Neural cell (in vitro differentiated cells): ENCODE measurements around the gene ENO4. TPM values are rescaled to one million over a fixed set of nuclear protein-coding genes. Genes with fewer than 3 reads are reported as not detected.

ENCODE experiments used
- H2AFZ ChIP-seq: fragments of 200-600, 300-800 bp; sonication (generic), shearing (Covaris generic); 2 replicates; pipeline ENCODE4 v1.6.0; 2014; ENCODE audit warnings: low read depth, mild to moderate bottlenecking, antibody characterized with exemption, low read length, moderate library complexity
- H3F3A ChIP-seq: fragments of 200-600 bp; shearing (Covaris generic); 2 replicates; pipeline ENCODE4 v1.6.1; 2016; ENCODE audit warnings: mild to moderate bottlenecking, moderate library complexity, mixed read lengths, antibody characterized with exemption, low read length; ENCODE audit not compliant: insufficient read depth, poor library complexity, severe bottlenecking
- H3K27ac ChIP-seq: fragments of 200-600, 300-800 bp; sonication (generic), shearing (Covaris generic); 2 replicates; pipeline ENCODE4 v1.5.1; 2014; ENCODE audit warnings: mild to moderate bottlenecking, low read length, moderate library complexity
- H3K27me3 ChIP-seq: fragments of 300-800, 200-600 bp; sonication (generic), shearing (Covaris generic); 2 replicates; pipeline ENCODE4 v1.6.0; 2014; ENCODE audit warnings: mild to moderate bottlenecking, low read depth, low read length, moderate library complexity; ENCODE audit not compliant: insufficient read depth
- H3K36me3 ChIP-seq: fragments of 300-800, 200-600 bp; sonication (generic), shearing (Covaris generic); 2 replicates; pipeline ENCODE4 v1.5.1; 2014; ENCODE audit warnings: mild to moderate bottlenecking, antibody characterized with exemption, low read length, moderate library complexity; ENCODE audit not compliant: insufficient read depth
- H3K4me2 ChIP-seq: fragments of 300-800, 200-600 bp; sonication (generic), shearing (Covaris generic); 2 replicates; pipeline ENCODE4 v1.6.0; 2014; ENCODE audit warnings: mild to moderate bottlenecking, low read length
- H3K4me3 ChIP-seq: fragments of 300-800, 200-600 bp; sonication (generic), shearing (Covaris generic); 2 replicates; pipeline ENCODE4 v1.5.1; 2014; ENCODE audit warnings: mild to moderate bottlenecking, low read length, moderate library complexity
- H3K79me2 ChIP-seq: fragments of 200-600 bp; shearing (Covaris generic); replicated peaks from 2 replicates; pipeline ENCODE4 v1.6.0; 2014; ENCODE audit warnings: mild to moderate bottlenecking, low read length, moderate library complexity; ENCODE audit not compliant: insufficient read depth
- H3K9ac ChIP-seq: fragments of 300-800, 200-600 bp; sonication (generic), shearing (Covaris generic); 2 replicates; pipeline ENCODE4 v1.6.1; 2016; ENCODE audit warnings: mild to moderate bottlenecking, low read length, mixed read lengths
- H3K9me2 ChIP-seq: fragments of 200-600 bp; shearing (Covaris generic); 2 replicates; pipeline ENCODE4 v1.6.1; 2016; ENCODE audit warnings: mild to moderate bottlenecking, low read length, mixed read lengths; ENCODE audit not compliant: insufficient read depth
- H3K9me3 ChIP-seq: fragments of 200-600, 300-800 bp; sonication (generic), shearing (Covaris generic); 2 replicates; pipeline ENCODE4 v1.6.1; 2016; ENCODE audit warnings: mild to moderate bottlenecking, mixed run types, low read length, moderate library complexity, mixed read lengths
- H4K20me1 ChIP-seq: fragments of 200-600 bp; shearing (Covaris generic); 2 replicates; pipeline ENCODE4 v1.6.1; 2016; ENCODE audit warnings: mild to moderate bottlenecking, mixed run types; ENCODE audit not compliant: insufficient read depth
- EP300 ChIP-seq: fragments of 450-650 bp; conservative IDR thresholded peaks from 2 replicates; pipeline ENCODE4 v1.6.1; 2014; ENCODE audit warnings: antibody characterized with exemption, mild to moderate bottlenecking, moderate library complexity; ENCODE audit not compliant: poor library complexity, severe bottlenecking
- EZH2 ChIP-seq: fragments of 200-600, 300-800 bp; shearing (Covaris generic), sonication (generic); IDR thresholded peaks from 2 replicates; pipeline ENCODE4 v1.6.1; 2014; ENCODE audit warnings: antibody characterized with exemption, low read length, borderline replicate concordance, mild to moderate bottlenecking; ENCODE audit not compliant: insufficient read depth, poor library complexity, severe bottlenecking
- MXI1 ChIP-seq: fragments of 450-650 bp; conservative IDR thresholded peaks from 2 replicates; pipeline ENCODE4 v1.6.1; 2014; ENCODE audit warnings: antibody characterized with exemption, mild to moderate bottlenecking; ENCODE audit not compliant: poor library complexity, severe bottlenecking
- POLR2AphosphoS5 ChIP-seq: IDR thresholded peaks from 2 replicates; pipeline ENCODE4 v1.6.1; 2012
- RAD21 ChIP-seq: fragments of 450-650 bp; conservative IDR thresholded peaks from 2 replicates; pipeline ENCODE4 v1.6.1; 2014; ENCODE audit warnings: antibody characterized with exemption, mild to moderate bottlenecking, moderate library complexity
- SMC3 ChIP-seq: fragments of 450-650 bp; conservative IDR thresholded peaks from 2 replicates; pipeline ENCODE4 v1.6.1; 2014; ENCODE audit warnings: antibody characterized with exemption, mild to moderate bottlenecking, moderate library complexity; ENCODE audit not compliant: poor library complexity
- TAF1 ChIP-seq: IDR thresholded peaks from 2 replicates; pipeline ENCODE4 v1.6.1; 2012; ENCODE audit warnings: low read depth
- polyA plus RNA-seq: library from polyadenylated mRNA; depleted of rRNA; stranded (reverse); fragments of >200 nt; gene quantifications from 2 replicates; pipeline ENCODE4 v1.2.3, GENCODE V29; 2014
- TF ChIP-seq, protein P1 (sequence below): IDR thresholded peaks from 2 replicates; pipeline ENCODE4 v1.6.1; 2012; ENCODE audit warnings: borderline replicate concordance
- TF ChIP-seq, protein P2 (sequence below): fragments of 450-650 bp; IDR thresholded peaks from 2 replicates; pipeline ENCODE4 v1.5.1; 2014; ENCODE audit warnings: antibody characterized with exemption, mild to moderate bottlenecking, moderate library complexity; ENCODE audit not compliant: poor library complexity, severe bottlenecking

Gene ENO4
- polyA plus RNA-seq, 1 donor from 2014 or later, result 0.51 TPM

DNA sequence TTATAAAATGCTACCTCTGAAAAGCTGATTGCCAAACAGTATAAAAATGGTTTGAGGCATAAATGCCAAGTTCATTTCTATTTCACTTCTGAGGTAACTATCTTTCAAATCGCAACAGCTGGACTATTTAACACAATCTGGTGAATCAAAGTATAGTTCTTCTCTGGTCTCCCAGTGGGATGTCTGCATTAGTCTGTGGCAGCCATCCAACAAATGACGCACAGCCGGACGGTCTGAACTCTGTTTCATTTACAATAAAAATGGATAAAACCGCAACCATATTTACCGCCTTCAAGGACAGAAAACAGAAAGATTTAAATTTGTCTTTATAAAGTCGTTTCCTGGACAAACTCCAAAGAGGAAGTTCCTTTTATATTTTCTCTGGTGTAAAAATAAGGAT lies 41.9 kb downstream of the ENO4 start:
- no peaks in the 10 kb centered on the region for H3K36me3 ChIP-seq
- H4K20me1 ChIP-seq, result no peaks in the 10 kb centered on the region
- H3K4me3 ChIP-seq, result no peak overlapping the region
- H3K4me2 ChIP-seq, result no peak overlapping the region
- no peaks in the 10 kb centered on the region for H3K79me2 ChIP-seq
- no peaks in the 10 kb centered on the region for H3K9me3 ChIP-seq
- no peak overlapping the region for H2AFZ ChIP-seq
- no peaks in the 10 kb centered on the region for H3F3A ChIP-seq
- no peak for TF ChIP-seq EP300
- no peak for TF ChIP-seq MXI1
- no peak for TF ChIP-seq POLR2AphosphoS5
- no peak for TF ChIP-seq SMC3
- TF ChIP-seq, protein P1, sequence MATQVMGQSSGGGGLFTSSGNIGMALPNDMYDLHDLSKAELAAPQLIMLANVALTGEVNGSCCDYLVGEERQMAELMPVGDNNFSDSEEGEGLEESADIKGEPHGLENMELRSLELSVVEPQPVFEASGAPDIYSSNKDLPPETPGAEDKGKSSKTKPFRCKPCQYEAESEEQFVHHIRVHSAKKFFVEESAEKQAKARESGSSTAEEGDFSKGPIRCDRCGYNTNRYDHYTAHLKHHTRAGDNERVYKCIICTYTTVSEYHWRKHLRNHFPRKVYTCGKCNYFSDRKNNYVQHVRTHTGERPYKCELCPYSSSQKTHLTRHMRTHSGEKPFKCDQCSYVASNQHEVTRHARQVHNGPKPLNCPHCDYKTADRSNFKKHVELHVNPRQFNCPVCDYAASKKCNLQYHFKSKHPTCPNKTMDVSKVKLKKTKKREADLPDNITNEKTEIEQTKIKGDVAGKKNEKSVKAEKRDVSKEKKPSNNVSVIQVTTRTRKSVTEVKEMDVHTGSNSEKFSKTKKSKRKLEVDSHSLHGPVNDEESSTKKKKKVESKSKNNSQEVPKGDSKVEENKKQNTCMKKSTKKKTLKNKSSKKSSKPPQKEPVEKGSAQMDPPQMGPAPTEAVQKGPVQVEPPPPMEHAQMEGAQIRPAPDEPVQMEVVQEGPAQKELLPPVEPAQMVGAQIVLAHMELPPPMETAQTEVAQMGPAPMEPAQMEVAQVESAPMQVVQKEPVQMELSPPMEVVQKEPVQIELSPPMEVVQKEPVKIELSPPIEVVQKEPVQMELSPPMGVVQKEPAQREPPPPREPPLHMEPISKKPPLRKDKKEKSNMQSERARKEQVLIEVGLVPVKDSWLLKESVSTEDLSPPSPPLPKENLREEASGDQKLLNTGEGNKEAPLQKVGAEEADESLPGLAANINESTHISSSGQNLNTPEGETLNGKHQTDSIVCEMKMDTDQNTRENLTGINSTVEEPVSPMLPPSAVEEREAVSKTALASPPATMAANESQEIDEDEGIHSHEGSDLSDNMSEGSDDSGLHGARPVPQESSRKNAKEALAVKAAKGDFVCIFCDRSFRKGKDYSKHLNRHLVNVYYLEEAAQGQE, result no peak
- TF ChIP-seq, protein P2, sequence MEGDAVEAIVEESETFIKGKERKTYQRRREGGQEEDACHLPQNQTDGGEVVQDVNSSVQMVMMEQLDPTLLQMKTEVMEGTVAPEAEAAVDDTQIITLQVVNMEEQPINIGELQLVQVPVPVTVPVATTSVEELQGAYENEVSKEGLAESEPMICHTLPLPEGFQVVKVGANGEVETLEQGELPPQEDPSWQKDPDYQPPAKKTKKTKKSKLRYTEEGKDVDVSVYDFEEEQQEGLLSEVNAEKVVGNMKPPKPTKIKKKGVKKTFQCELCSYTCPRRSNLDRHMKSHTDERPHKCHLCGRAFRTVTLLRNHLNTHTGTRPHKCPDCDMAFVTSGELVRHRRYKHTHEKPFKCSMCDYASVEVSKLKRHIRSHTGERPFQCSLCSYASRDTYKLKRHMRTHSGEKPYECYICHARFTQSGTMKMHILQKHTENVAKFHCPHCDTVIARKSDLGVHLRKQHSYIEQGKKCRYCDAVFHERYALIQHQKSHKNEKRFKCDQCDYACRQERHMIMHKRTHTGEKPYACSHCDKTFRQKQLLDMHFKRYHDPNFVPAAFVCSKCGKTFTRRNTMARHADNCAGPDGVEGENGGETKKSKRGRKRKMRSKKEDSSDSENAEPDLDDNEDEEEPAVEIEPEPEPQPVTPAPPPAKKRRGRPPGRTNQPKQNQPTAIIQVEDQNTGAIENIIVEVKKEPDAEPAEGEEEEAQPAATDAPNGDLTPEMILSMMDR, result no peak
- no peak for TF ChIP-seq TAF1
- no peak for TF ChIP-seq EZH2
- no peak for TF ChIP-seq RAD21
- no peaks in the 10 kb centered on the region for H3K9me2 ChIP-seq
- H3K9ac ChIP-seq, result no peak overlapping the region
- H3K27ac ChIP-seq, result no peak overlapping the region
- H3K27me3 ChIP-seq, result no peaks in the 10 kb centered on the region

DNA sequence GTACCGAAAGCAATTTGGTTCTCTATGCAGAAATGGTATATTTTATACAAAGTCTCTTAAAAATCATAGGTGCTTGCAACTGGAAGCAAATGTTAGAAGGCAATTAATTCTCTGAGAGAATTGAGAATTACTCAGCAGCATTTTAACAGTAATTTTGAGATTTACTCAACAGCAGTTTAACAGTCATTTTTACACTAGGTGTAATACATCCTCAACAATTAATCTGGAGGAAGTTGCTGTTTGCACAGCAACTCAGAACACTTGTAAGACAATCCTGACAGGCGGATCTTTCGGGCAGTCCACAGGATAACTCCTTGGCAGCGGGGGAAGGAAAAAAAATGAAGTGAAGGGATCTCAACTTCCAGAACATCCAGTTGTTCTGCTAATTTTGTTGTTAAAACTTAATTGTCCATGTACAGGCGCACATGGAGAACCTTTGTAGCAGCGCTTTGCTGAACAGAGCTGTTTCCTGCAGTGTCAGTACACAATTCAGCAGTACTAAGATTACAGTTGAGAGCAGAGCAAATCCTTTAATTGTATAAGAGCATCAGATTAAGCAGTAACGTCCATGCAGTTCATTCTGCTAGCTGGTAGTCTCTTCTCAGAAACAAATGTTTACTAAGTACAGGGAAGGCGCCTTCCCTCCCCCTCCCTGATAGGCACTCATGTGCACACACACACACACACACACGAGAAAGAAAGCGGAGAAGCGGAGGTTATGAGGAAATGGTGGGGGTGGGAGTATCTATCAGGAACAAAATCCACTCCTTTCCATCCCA lies 43.8 kb downstream of the ENO4 start:
- H3K27me3 ChIP-seq, result no peaks in the 10 kb centered on the region
- H3K79me2 ChIP-seq, result no peaks in the 10 kb centered on the region
- no peaks in the 10 kb centered on the region for H4K20me1 ChIP-seq
- no peak overlapping the region for H3K4me3 ChIP-seq
- no peaks in the 10 kb centered on the region for H3K9me3 ChIP-seq
- H3K36me3 ChIP-seq, result no peaks in the 10 kb centered on the region
- H3K9ac ChIP-seq, result no peak overlapping the region
- H3F3A ChIP-seq, result no peaks in the 10 kb centered on the region
- no peak overlapping the region for H3K4me2 ChIP-seq
- no peak overlapping the region for H3K27ac ChIP-seq
- no peaks in the 10 kb centered on the region for H3K9me2 ChIP-seq
- TF ChIP-seq, protein P2, result no peak
- TF ChIP-seq EP300, result no peak
- TF ChIP-seq EZH2, result no peak
- no peak for TF ChIP-seq MXI1
- TF ChIP-seq SMC3, result no peak
- TF ChIP-seq, protein P1, result no peak
- TF ChIP-seq POLR2AphosphoS5, result no peak
- no peak for TF ChIP-seq TAF1
- TF ChIP-seq RAD21, result no peak
- H2AFZ ChIP-seq, result no peak overlapping the region
